GM12878 (cell line): ENCODE measurements around the gene ZNF385C. TPM values are rescaled to one million over a fixed set of nuclear protein-coding genes. Genes with fewer than 3 reads are reported as not detected.

Experiments used
- ATAC-seq: fragments of 200-7000 bp; cut with Tn5 transposase; 3 replicates; pipeline ENCODE4 v1.9.1; 2020; ENCODE audit warnings: mild to moderate bottlenecking, moderate library complexity
- BruUV-seq: library from RNA; stranded (reverse); fragments of 400-500 nt; replicated peaks from 2 replicates; lab custom pipeline; 2021; lab: Mats Ljungman, UMichigan
- CTCF ChIA-PET: fragments of 300-600 bp; sonication (Branson Sonifier 250); formaldehyde crosslinking; extraction: SDS; loops from one replicate; lab custom pipeline; 2021; ENCODE audit warnings: inconsistent platforms; lab: Yijun Ruan, JAX
- POLR2A ChIA-PET: fragments of 350-600 bp; formaldehyde crosslinking; extraction: SDS; loops from one replicate; lab custom pipeline; 2021; ENCODE audit warnings: inconsistent platforms; lab: Charles Lee
- RAD21 ChIA-PET: fragments of 300-600 bp; sonication (Branson Sonifier 250); formaldehyde crosslinking; loops from one replicate; lab custom pipeline; 2023; ENCODE audit warnings: antibody characterized with exemption; ENCODE audit not compliant: unreplicated experiment; lab: Charles Lee
- SMC1A ChIA-PET: fragments of 300-600 bp; sonication (Branson Sonifier 250); formaldehyde crosslinking; loops from one replicate; lab custom pipeline; 2023; ENCODE audit not compliant: unreplicated experiment, uncharacterized antibody; lab: Charles Lee
- DNase-seq: peaks from one replicate; pipeline ENCODE4 v3.0.0-alpha.2; 2011; ENCODE audit warnings: low read depth, low spot score
- FAIRE-seq: peaks from 3 replicates; lab custom pipeline; 2011; peaks lifted over from hg19 to GRCh38; lab: Jason Lieb, UNC
- H2AFZ ChIP-seq: 2 replicates; pipeline ENCODE4 v1.6.0; 2011; ENCODE audit warnings: low read depth, low read length, control low read depth; ENCODE audit not compliant: control insufficient read depth
- H3K27ac ChIP-seq: 2 replicates; pipeline ENCODE4 v1.5.1; 2011; ENCODE audit warnings: control low read depth; ENCODE audit not compliant: control insufficient read depth, insufficient read depth
- H3K27me3 ChIP-seq, 2 experiments: replicated peaks in 1 of 2; 2 replicates each; pipeline versions ENCODE4 v1.6.0 to v1.6.1; 2011; ENCODE audit warnings: low read length in 1 of 2; ENCODE audit not compliant: control insufficient read depth in 2 of 2, insufficient read depth in 2 of 2
- H3K36me3 ChIP-seq, 2 experiments: 2 replicates each; pipeline ENCODE4 v1.5.1; 2011; ENCODE audit warnings: low read length in 1 of 2; ENCODE audit not compliant: control insufficient read depth in 2 of 2, insufficient read depth in 2 of 2
- H3K4me1 ChIP-seq: 2 replicates; pipeline ENCODE4 v1.6.1; 2011; ENCODE audit warnings: mild to moderate bottlenecking, low read length, moderate library complexity, mixed read lengths; ENCODE audit not compliant: control insufficient read depth, insufficient read depth
- H3K4me2 ChIP-seq: 2 replicates; pipeline ENCODE4 v1.6.0; 2011; ENCODE audit warnings: control low read depth; ENCODE audit not compliant: control insufficient read depth, insufficient read depth
- H3K4me3 ChIP-seq: fragments of 200-600 bp; sonication (generic); 2 replicates; pipeline ENCODE4 v1.5.1; 2016
- H3K79me2 ChIP-seq: 2 replicates; pipeline ENCODE4 v1.6.0; 2011; ENCODE audit warnings: low read length; ENCODE audit not compliant: control insufficient read depth, insufficient read depth
- H3K9ac ChIP-seq: 2 replicates; pipeline ENCODE4 v1.8.0; 2011; ENCODE audit warnings: low read length, control low read depth, mixed read lengths; ENCODE audit not compliant: control insufficient read depth, insufficient read depth
- H3K9me3 ChIP-seq: replicated peaks from 3 replicates; pipeline ENCODE4 v1.5.1; 2011; ENCODE audit warnings: mild to moderate bottlenecking, low read length; ENCODE audit not compliant: control insufficient read depth, insufficient read depth
- H4K20me1 ChIP-seq: 2 replicates; pipeline ENCODE4 v1.6.0; 2011; ENCODE audit not compliant: control insufficient read depth, insufficient read depth
- BCL11A ChIP-seq: IDR thresholded peaks from 2 replicates; pipeline ENCODE4 v1.6.1; 2011; ENCODE audit warnings: low read depth, low read length
- IKZF2 ChIP-seq, 2 experiments: fragments of 450-650 bp; IDR thresholded peaks; 2 replicates each; pipeline ENCODE4 v1.6.1; 2017; ENCODE audit warnings: mild to moderate bottlenecking in 2 of 2, moderate library complexity in 2 of 2
- MEF2A ChIP-seq: IDR thresholded peaks from 2 replicates; pipeline ENCODE4 v1.6.1; 2011; ENCODE audit warnings: low read depth, mild to moderate bottlenecking, low read length, moderate library complexity; ENCODE audit not compliant: insufficient read depth
- SMARCA5 ChIP-seq: fragments of 450-650 bp; IDR thresholded peaks from 2 replicates; pipeline ENCODE4 v1.6.1; 2017; ENCODE audit warnings: mild to moderate bottlenecking
- ZNF622 ChIP-seq: fragments of 450-650 bp; IDR thresholded peaks from 2 replicates; pipeline ENCODE4 v1.6.1; 2017; ENCODE audit warnings: mild to moderate bottlenecking, inconsistent platforms
- WGBS: methylation state at CpG from one replicate; pipeline ENCODE4 v1.1.6; 2016; ENCODE audit warnings: low lambda C conversion rate; ENCODE audit not compliant: insufficient replicate concordance, insufficient coverage; ENCODE audit errors: missing lambda C conversion rate; 5-methylcytosine and 5-hydroxymethylcytosine counted together
- in situ Hi-C: fragments of 300-500 bp; cut with MboI; formaldehyde crosslinking; loops from 9 replicates; pipeline ENCODE4 v1.14.3; 2018; ENCODE audit warnings: mixed read lengths
- intact Hi-C: fragments of 100-400 bp; cut with micrococcal nuclease; formaldehyde crosslinking; loops from one replicate; pipeline ENCODE4 v1.14.2; 2022; ENCODE audit not compliant: unreplicated experiment
- polyA plus RNA-seq, 11 experiments: library from polyadenylated mRNA; depleted of rRNA in 4 of 11; unstranded in 6 of 11; stranded (reverse) in 5 of 11; fragments of >200 nt; fragmentation: Nextera tagmentation in 4 of 11; fragmentation: Illumina TruSeq in 1 of 11; extraction: Ambion mirVana in 4 of 11; extraction: Trizol in 1 of 11; gene quantifications; 1 replicate in 1 of 11; 2 replicates in 10 of 11; pipeline versions ENCODE4 v1.2.1 to v1.2.3, GENCODE V29; 2011 to 2016; ENCODE audit warnings: inconsistent platforms in 2 of 11, missing spikeins in 2 of 11, low read depth in 1 of 11
- total RNA-seq, 4 experiments: library from RNA; depleted of rRNA in 3 of 4; stranded (reverse); fragments of >200 nt in 3 of 4; fragmentation: Illumina TruSeq in 1 of 4; extraction: Trizol in 1 of 4; gene quantifications; 2 replicates each; pipeline versions ENCODE4 v1.2.1 to v1.2.3, GENCODE V29; 2013 to 2021
- TF ChIP-seq, protein P1 (sequence below): IDR thresholded peaks from 2 replicates; pipeline ENCODE4 v1.6.1; 2011; ENCODE audit warnings: low read depth, mild to moderate bottlenecking, low read length, moderate library complexity, borderline replicate concordance; ENCODE audit errors: extremely low read depth
- TF ChIP-seq, protein P2 (sequence below): IDR thresholded peaks from 2 replicates; pipeline ENCODE4 v1.6.1; 2011; ENCODE audit warnings: borderline replicate concordance, low read depth, mild to moderate bottlenecking, moderate library complexity, mixed read lengths, low read length; ENCODE audit not compliant: insufficient read depth; ENCODE audit errors: extremely low read length

The ZNF385C gene
- total and polyA plus RNA-seq, 10 of the 15 experiments (the other 5 are each of a cell fraction or from before 2014, with no cell fraction given): 0.06 to 0.20 (median 0.07) TPM; not detected in 5

DNA sequence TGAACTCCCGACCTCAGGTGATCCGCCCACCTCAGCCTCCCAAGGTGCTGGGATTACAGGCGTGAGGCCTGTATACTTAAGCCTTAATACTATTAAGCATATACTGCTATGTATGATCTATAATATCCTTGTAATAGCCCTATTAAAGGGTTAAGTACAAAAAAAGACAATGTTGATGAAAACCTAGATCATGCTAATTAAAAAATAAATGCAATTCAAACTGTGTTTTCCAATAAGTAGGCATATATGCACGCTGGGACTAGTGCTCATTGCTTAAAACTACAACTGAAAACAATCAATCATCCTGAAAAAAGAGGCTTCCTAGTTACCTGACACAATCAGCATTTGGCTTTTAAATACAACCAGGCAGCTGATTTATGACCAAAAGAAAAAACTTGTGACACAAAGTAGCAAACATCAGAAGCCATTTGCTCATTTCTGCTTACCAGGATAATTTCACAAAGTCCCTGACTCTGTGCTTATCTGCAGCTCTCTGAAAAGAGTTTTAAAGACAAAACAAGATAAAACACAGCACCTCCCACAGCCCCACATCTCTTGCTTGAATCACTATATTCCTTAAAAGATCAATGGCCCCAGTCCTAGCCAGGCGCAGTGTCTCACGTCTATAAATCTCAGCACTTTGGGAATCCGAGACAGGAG lies 11.1 kb downstream of the ZNF385C start (continued):
- TF ChIP-seq, protein P1, sequence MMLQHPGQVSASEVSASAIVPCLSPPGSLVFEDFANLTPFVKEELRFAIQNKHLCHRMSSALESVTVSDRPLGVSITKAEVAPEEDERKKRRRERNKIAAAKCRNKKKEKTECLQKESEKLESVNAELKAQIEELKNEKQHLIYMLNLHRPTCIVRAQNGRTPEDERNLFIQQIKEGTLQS: no peak
- TF ChIP-seq IKZF2 (IDR thresholded peaks at IDR 0.05): no peak
- TF ChIP-seq BCL11A: no peak
- TF ChIP-seq, protein P2, sequence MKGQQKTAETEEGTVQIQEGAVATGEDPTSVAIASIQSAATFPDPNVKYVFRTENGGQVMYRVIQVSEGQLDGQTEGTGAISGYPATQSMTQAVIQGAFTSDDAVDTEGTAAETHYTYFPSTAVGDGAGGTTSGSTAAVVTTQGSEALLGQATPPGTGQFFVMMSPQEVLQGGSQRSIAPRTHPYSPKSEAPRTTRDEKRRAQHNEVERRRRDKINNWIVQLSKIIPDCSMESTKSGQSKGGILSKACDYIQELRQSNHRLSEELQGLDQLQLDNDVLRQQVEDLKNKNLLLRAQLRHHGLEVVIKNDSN: no peak
- TF ChIP-seq, all 136 proteins: peak for 0

GRCh38 chr17:42081516-42082129 lies 16.6 kb downstream of the ZNF385C start:
- no peak for DNase-seq
- TF ChIP-seq ZNF622: no peak
- no peak for TF ChIP-seq MEF2A
- TF ChIP-seq SMARCA5: no peak
- Histone ChIP-seq H3K4me3 (no peak overlapping the region), H3K27ac (no peak overlapping the region), H2AFZ (no peak overlapping the region), H3K27me3 (no peaks in the 10 kb centered on the region), H3K79me2 (no peaks in the 10 kb centered on the region), H3K4me2 (no peak overlapping the region), H3K36me3 (no peaks in the 10 kb centered on the region), H4K20me1 (no peaks in the 10 kb centered on the region), H3K9ac (no peak overlapping the region), H3K4me1 (no peaks in the 10 kb centered on the region), H3K9me3 (no peaks in the 10 kb centered on the region)
- FAIRE-seq: no peak
- no peak for ATAC-seq
- no TSS peak for BruUV-seq
- SMC1A ChIA-PET: no interaction called here
- RAD21 ChIA-PET: no interaction called here
- in situ Hi-C loops: no loop called here
- intact Hi-C loops: no loop called here
- 17% methylated on average over 9 of the region's 9 CpGs for WGBS
- CTCF ChIA-PET: no interaction called here
- POLR2A ChIA-PET: no interaction called here
